DOHH2 (cell line): ENCODE results near the gene PAX6.

Source experiments
- EZH2phosphoT487 ChIP-seq: fragments of 200-600 bp; sonication (generic); IDR thresholded peaks from 2 replicates; pipeline ENCODE4 v1.6.1; 2017; ENCODE audit warnings: borderline replicate concordance, mild to moderate bottlenecking, antibody characterized with exemption, low read length, moderate library complexity, mixed read lengths
- TF ChIP-seq, protein P1 (sequence below): fragments of 200-600 bp; sonication (generic); IDR thresholded peaks from one replicate; pipeline ENCODE4 v1.5.1; 2014; ENCODE audit warnings: antibody characterized with exemption, mild to moderate bottlenecking, low read depth, low read length; ENCODE audit not compliant: poor library complexity, severe bottlenecking

DNA sequence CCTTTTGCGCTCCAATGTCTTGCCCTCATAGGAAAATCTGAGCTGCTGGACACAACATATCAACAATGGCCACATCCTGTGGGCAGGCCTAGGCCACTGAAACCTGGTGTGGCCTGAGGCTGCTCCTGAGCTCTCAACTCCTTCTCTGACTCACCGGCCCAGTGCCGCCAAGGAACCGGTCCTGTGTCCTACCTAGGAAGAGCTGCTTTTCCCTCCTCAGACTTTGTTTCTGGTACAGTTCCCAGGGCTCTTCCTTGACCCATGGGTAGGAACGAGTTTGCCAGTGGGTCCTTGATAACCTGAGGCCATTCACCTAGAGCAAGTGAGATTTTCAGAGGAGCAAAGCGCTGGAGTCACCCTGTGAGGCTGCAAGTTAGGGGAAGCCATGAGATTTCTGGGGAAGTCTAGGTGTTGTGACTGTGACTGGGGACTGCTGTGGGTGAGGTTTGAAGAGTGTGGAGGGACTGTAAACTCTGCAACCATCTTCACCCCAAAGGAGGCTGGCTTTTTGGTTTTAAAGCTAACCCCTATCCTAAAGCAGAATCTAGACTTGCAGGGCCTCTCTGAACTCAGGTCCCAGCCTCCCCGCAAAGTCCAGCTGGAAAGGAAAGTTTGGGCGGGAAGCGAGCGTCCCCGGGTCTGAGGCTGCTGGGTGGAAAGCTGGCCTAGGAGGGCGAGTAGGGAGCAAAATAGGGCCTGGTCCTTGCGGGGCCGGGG lies 12.0 kb upstream of the PAX6 start:
- TF ChIP-seq, protein P1, sequence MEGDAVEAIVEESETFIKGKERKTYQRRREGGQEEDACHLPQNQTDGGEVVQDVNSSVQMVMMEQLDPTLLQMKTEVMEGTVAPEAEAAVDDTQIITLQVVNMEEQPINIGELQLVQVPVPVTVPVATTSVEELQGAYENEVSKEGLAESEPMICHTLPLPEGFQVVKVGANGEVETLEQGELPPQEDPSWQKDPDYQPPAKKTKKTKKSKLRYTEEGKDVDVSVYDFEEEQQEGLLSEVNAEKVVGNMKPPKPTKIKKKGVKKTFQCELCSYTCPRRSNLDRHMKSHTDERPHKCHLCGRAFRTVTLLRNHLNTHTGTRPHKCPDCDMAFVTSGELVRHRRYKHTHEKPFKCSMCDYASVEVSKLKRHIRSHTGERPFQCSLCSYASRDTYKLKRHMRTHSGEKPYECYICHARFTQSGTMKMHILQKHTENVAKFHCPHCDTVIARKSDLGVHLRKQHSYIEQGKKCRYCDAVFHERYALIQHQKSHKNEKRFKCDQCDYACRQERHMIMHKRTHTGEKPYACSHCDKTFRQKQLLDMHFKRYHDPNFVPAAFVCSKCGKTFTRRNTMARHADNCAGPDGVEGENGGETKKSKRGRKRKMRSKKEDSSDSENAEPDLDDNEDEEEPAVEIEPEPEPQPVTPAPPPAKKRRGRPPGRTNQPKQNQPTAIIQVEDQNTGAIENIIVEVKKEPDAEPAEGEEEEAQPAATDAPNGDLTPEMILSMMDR = no peak
- no peak for TF ChIP-seq EZH2phosphoT487
